ENCODE measurements around the gene VPS9D1.

Gene VPS9D1

GRCh38 chr16:89688395-89688794, 32.3 kb downstream of the VPS9D1 start:
- Histone ChIP-seq H3K27me3 (no peaks in the 10 kb centered on the region), H3K9me3 (no peaks in the 10 kb centered on the region), H3K4me3 (no peak overlapping the region), H3K27ac (no peak overlapping the region), H3K36me3 (peaks cover 4 to 45% (median 25%) of the 10 kb centered on the region in 3 donors), H3K4me1 (peaks cover 0 to 13% (median 8%) of the 10 kb centered on the region in 4 donors)
- intact Hi-C loops (cut with DNase I; ENCODE audit: low total_unique reads), result no loop called here
- no peak for DNase-seq
- TF ChIP-seq, protein P1, sequence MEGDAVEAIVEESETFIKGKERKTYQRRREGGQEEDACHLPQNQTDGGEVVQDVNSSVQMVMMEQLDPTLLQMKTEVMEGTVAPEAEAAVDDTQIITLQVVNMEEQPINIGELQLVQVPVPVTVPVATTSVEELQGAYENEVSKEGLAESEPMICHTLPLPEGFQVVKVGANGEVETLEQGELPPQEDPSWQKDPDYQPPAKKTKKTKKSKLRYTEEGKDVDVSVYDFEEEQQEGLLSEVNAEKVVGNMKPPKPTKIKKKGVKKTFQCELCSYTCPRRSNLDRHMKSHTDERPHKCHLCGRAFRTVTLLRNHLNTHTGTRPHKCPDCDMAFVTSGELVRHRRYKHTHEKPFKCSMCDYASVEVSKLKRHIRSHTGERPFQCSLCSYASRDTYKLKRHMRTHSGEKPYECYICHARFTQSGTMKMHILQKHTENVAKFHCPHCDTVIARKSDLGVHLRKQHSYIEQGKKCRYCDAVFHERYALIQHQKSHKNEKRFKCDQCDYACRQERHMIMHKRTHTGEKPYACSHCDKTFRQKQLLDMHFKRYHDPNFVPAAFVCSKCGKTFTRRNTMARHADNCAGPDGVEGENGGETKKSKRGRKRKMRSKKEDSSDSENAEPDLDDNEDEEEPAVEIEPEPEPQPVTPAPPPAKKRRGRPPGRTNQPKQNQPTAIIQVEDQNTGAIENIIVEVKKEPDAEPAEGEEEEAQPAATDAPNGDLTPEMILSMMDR (IDR thresholded peaks at IDR 0.05), result no peak

DNA sequence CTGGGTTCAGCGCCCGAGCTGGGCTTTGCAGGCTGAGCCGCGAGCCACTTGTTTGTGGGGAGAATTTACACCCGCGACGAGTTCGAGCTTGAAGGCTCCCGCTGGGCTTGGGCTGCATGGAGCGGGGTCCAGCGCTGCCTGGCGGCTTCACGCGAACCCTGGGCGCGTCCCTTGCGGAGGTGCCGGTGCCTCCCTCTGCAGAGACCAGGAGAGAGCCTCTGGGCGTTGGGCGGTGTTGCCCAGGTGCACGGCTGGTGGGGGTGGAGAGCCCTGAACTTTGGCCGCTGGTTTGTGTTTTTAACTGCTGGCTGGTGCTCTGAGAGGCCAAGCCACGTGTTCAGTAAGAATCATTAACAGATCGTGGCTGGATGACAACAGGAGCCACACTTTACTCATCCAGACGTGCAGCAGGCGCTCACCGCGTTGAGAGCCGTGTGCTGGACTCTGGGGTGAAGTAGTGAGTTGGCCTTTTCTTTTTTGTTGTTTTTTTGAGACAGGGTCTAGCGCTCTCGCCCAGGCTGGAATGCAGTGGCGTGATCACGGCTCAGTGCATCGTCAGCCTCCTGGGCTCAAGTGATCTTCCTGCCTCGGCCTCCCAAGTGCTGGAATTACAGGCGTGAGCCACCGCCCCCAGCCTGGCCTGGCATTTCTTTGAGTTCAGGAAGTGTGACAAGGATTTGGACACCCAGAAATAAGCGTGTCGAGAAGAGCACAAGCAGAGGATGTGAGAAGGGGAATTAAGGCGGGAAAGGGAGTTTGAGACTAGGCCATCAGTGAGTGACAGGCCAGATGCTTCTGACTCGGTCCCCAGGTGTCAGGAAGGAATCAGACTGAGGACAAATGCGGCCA, 33.4 kb downstream of the VPS9D1 start:
- peak overlapping the region; percentile 84 to 92 for H3K27ac ChIP-seq
- H3K4me1 ChIP-seq, result peaks cover 0 to 13% (median 8%) of the 10 kb centered on the region in 4 donors
- no peaks in the 10 kb centered on the region for H3K27me3 ChIP-seq
- H3K9me3 ChIP-seq, result no peaks in the 10 kb centered on the region
- TF ChIP-seq, protein P1 (IDR thresholded peaks at IDR 0.05), result no peak
- intact Hi-C loops (cut with DNase I; ENCODE audit: low total_unique reads), result no loop called here
- peaks cover 4 to 34% (median 20%) of the 10 kb centered on the region in 3 donors for H3K36me3 ChIP-seq
- DNase-seq, result no peak
- H3K4me3 ChIP-seq, result peak overlapping the region; percentile 73 to 97

DNA sequence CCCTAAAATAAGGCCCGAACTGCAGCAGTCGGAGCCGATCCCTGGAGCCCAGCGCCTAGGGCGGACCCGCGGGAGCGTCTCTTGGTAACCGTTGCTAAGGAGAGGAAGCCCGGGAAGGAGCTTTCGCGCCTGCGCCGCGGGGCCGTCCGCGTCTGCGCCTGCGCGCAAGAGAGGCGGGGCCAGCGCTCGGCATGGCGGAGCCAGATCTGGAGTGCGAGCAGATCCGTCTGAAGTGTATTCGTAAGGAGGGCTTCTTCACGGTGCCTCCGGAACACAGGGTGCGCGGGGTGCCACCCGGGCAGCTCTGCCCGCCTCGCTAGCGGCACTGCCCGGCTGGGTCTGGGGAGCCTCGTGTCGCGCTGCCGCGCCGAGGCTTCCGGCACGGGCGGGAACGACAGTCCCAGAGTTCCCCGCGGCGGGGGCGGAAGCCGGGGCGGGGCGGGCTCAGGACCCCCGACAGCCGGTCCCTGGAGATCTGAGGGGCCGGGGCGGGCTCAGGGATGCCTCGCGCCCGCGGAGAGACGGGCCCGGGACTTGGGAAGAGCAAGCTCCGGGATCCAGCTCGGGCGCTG, 34.1 kb downstream of the VPS9D1 start, which contains the start of gene CDK10:
Gene CDK10 (plus strand): TSS at position 170 of the 572 bp plus-strand sequence. CDS start 22 bp downstream, at position 192.
- TF ChIP-seq, protein P1 (IDR thresholded peaks at IDR 0.05), result no peak
- peaks cover 0 to 13% (median 8%) of the 10 kb centered on the region in 4 donors for H3K4me1 ChIP-seq
- H3K27ac ChIP-seq, result peak within 1 kb of the TSS; percentile 84 to 92
- no peaks in the 10 kb centered on the region for H3K9me3 ChIP-seq
- H3K27me3 ChIP-seq, result no peaks in the 10 kb centered on the region
- intact Hi-C loops (cut with DNase I; ENCODE audit: low total_unique reads), result no loop called here
- peak; percentile 85 to 93 for DNase-seq
- H3K36me3 ChIP-seq, result peaks cover 4 to 27% (median 14%) of the 10 kb centered on the region in 3 donors
- peak within 1 kb of the TSS; percentile 73 to 97 for H3K4me3 ChIP-seq

DNA sequence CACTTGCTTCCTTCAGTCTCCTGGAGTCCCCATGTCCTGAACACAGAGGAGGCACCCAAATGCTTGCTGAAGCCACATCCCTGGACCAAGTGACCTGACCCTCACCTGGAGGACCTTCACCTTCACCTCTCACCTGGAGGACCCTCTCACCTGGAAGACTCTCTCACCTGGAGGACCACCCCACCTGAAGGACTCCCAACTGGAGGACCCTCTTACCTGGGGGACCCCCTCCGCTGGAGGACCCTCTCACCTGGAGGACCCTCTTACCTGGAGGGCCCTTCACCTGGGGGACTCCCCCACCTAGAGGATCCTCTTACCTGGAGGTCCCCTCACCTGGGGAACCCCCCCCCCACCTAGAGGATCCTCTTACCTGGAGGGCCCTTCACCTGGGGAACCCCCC, 34.8 kb downstream of the VPS9D1 start:
- DNase-seq, result no peak
- TF ChIP-seq, protein P1 (IDR thresholded peaks at IDR 0.05), result no peak
- intact Hi-C loops (cut with DNase I; ENCODE audit: low total_unique reads), result no loop called here
- peaks cover 0 to 20% (median 7%) of the 10 kb centered on the region in 3 donors for H3K36me3 ChIP-seq
- no peaks in the 10 kb centered on the region for H3K9me3 ChIP-seq
- no peak overlapping the region for H3K27ac ChIP-seq
- peaks cover 0 to 13% (median 8%) of the 10 kb centered on the region in 4 donors for H3K4me1 ChIP-seq
- H3K27me3 ChIP-seq, result no peaks in the 10 kb centered on the region
- H3K4me3 ChIP-seq, result no peak overlapping the region

- H3K36me3 ChIP-seq, result no peaks in the 10 kb centered on the region
- intact Hi-C loops (cut with DNase I; ENCODE audit: low total_unique reads), result no loop called here
- no peak overlapping the region for H3K4me3 ChIP-seq
- H3K27ac ChIP-seq, result no peak overlapping the region
- no peaks in the 10 kb centered on the region for H3K4me1 ChIP-seq
- no peaks in the 10 kb centered on the region for H3K9me3 ChIP-seq
- DNase-seq, result no peak
- TF ChIP-seq, protein P1 (IDR thresholded peaks at IDR 0.05), result no peak
- no peaks in the 10 kb centered on the region for H3K27me3 ChIP-seq
Observed at GRCh38 chr16:89678258-89678657, 42.4 kb downstream of the VPS9D1 start.

All from tibial artery (tissue), 4 donors.